H9 (cell line): ENCODE results near the gene NFAM1. TPM values are rescaled to one million over a fixed set of nuclear protein-coding genes. Genes with fewer than 3 reads are reported as not detected.

Experiments used
- DNase-seq: peaks from one replicate; pipeline ENCODE4 v3.0.0-alpha.2; 2017
- H2AFZ ChIP-seq: one replicate; pipeline ENCODE4 v1.6.1; 2013; ENCODE audit warnings: mild to moderate bottlenecking, low read length, control low read depth, moderate library complexity
- H2AK5ac ChIP-seq: 2 replicates; pipeline ENCODE4 v1.6.1; 2013; ENCODE audit warnings: low read length, control low read depth, mixed read lengths; ENCODE audit not compliant: insufficient read length
- H2BK120ac ChIP-seq: one replicate; pipeline ENCODE4 v1.6.1; 2013; ENCODE audit warnings: low read depth, mild to moderate bottlenecking, low read length, control low read depth, inconsistent platforms; ENCODE audit not compliant: poor library complexity, severe bottlenecking
- H2BK12ac ChIP-seq: 2 replicates; pipeline ENCODE4 v1.6.1; 2013; ENCODE audit warnings: low read length, control low read depth, mixed read lengths, low read depth; ENCODE audit not compliant: insufficient read length
- H2BK15ac ChIP-seq: 2 replicates; pipeline ENCODE4 v1.6.1; 2013; ENCODE audit warnings: low read depth, low read length, control low read depth
- H2BK20ac ChIP-seq: one replicate; pipeline ENCODE4 v1.6.1; 2013; ENCODE audit warnings: low read depth, mild to moderate bottlenecking, low read length, control low read depth, inconsistent platforms; ENCODE audit not compliant: poor library complexity, severe bottlenecking
- H2BK5ac ChIP-seq: 2 replicates; pipeline ENCODE4 v1.6.1; 2013; ENCODE audit warnings: low read length, control low read depth, mixed read lengths; ENCODE audit not compliant: insufficient read length
- H3K14ac ChIP-seq: 2 replicates; pipeline ENCODE4 v1.6.1; 2013; ENCODE audit warnings: low read length, control low read depth; ENCODE audit not compliant: insufficient read depth
- H3K18ac ChIP-seq: 2 replicates; pipeline ENCODE4 v1.6.1; 2013; ENCODE audit warnings: low read depth, mild to moderate bottlenecking, mixed read lengths, low read length, control low read depth; ENCODE audit not compliant: insufficient read length
- H3K23ac ChIP-seq: 2 replicates; pipeline ENCODE4 v1.6.1; 2013; ENCODE audit warnings: low read length, control low read depth, mixed read lengths, low read depth; ENCODE audit not compliant: insufficient read length
- H3K23me2 ChIP-seq: 2 replicates; pipeline ENCODE4 v1.6.1; 2013; ENCODE audit warnings: low read depth, mild to moderate bottlenecking, mixed read lengths, low read length, control low read depth; ENCODE audit not compliant: insufficient read length, poor library complexity, severe bottlenecking
- H3K27ac ChIP-seq: 2 replicates; pipeline ENCODE4 v1.5.1; 2013; ENCODE audit warnings: low read length, control low read depth, mixed read lengths, low read depth; ENCODE audit not compliant: insufficient read length
- H3K27me3 ChIP-seq: 2 replicates; pipeline ENCODE4 v1.6.1; 2013; ENCODE audit warnings: low read length, control low read depth, inconsistent platforms; ENCODE audit not compliant: insufficient read depth
- H3K4ac ChIP-seq: 2 replicates; pipeline ENCODE4 v1.6.1; 2013; ENCODE audit warnings: low read depth, mild to moderate bottlenecking, control low read depth, inconsistent platforms, low read length, moderate library complexity
- H3K4me1 ChIP-seq: 2 replicates; pipeline ENCODE4 v1.6.1; 2013; ENCODE audit warnings: low read length, control low read depth, inconsistent platforms; ENCODE audit not compliant: insufficient read depth
- H3K4me2 ChIP-seq: 2 replicates; pipeline ENCODE4 v1.6.1; 2013; ENCODE audit warnings: low read length, control low read depth, mixed read lengths; ENCODE audit not compliant: insufficient read length, insufficient read depth
- H3K56ac ChIP-seq: 2 replicates; pipeline ENCODE4 v1.6.1; 2013; ENCODE audit warnings: low read depth, mild to moderate bottlenecking, mixed read lengths, low read length, control low read depth; ENCODE audit not compliant: insufficient read length
- H3K79me1 ChIP-seq: 2 replicates; pipeline ENCODE4 v1.6.1; 2013; ENCODE audit warnings: low read depth, mild to moderate bottlenecking, moderate library complexity, low read length, control low read depth, inconsistent platforms; ENCODE audit not compliant: insufficient read depth, poor library complexity, severe bottlenecking
- H3K79me2 ChIP-seq: 2 replicates; pipeline ENCODE4 v1.6.1; 2013; ENCODE audit warnings: low read length, control low read depth, inconsistent platforms; ENCODE audit not compliant: insufficient read depth
- H3K9ac ChIP-seq: 2 replicates; pipeline ENCODE4 v1.6.1; 2013; ENCODE audit warnings: low read length, control low read depth, mixed read lengths; ENCODE audit not compliant: insufficient read length; ENCODE audit errors: extremely low read depth
- H3K9me3 ChIP-seq: one replicate; pipeline ENCODE4 v1.6.1; 2013; ENCODE audit warnings: low read depth, low read length, inconsistent platforms; ENCODE audit not compliant: control insufficient read depth
- H3T11ph ChIP-seq: one replicate; pipeline ENCODE4 v1.6.1; 2013; ENCODE audit warnings: mild to moderate bottlenecking, low read length, control low read depth, inconsistent platforms
- H4K20me1 ChIP-seq: one replicate; pipeline ENCODE4 v1.6.1; 2013; ENCODE audit not compliant: control insufficient read depth, insufficient read length, insufficient read depth
- H4K5ac ChIP-seq: 2 replicates; pipeline ENCODE4 v1.6.1; 2013; ENCODE audit warnings: low read depth, mild to moderate bottlenecking, mixed read lengths, low read length, control low read depth; ENCODE audit not compliant: insufficient read length
- H4K8ac ChIP-seq: replicated peaks from 2 replicates; pipeline ENCODE4 v1.6.1; 2013; ENCODE audit warnings: low read length, control low read depth, mixed read lengths, low read depth; ENCODE audit not compliant: insufficient read length
- H4K91ac ChIP-seq: 2 replicates; pipeline ENCODE4 v1.6.1; 2013; ENCODE audit warnings: low read depth, mild to moderate bottlenecking, moderate library complexity, mixed read lengths, low read length, control low read depth; ENCODE audit not compliant: insufficient read length
- H3K27ac Mint-ChIP-seq, 3 experiments: 2 replicates in 2 of 3; 3 replicates in 1 of 3; pipeline ENCODE4 v1.8.0; 2020 to 2021; ENCODE audit warnings: mixed read lengths in 3 of 3, mild to moderate bottlenecking in 1 of 3, moderate library complexity in 1 of 3
- H3K27me3 Mint-ChIP-seq: 2 replicates; pipeline ENCODE4 v1.8.0; 2021; ENCODE audit warnings: low read depth, mild to moderate bottlenecking, moderate library complexity, mixed read lengths
- H3K36me3 Mint-ChIP-seq, 3 experiments: 2 replicates in 2 of 3; 3 replicates in 1 of 3; pipeline ENCODE4 v1.8.0; 2020 to 2021; ENCODE audit warnings: low read depth in 3 of 3, mixed read lengths in 3 of 3; ENCODE audit not compliant: insufficient read depth in 1 of 3
- H3K4me1 Mint-ChIP-seq, 2 experiments: 2 replicates each; pipeline ENCODE4 v1.8.0; 2020; ENCODE audit warnings: mixed read lengths in 2 of 2
- H3K4me3 Mint-ChIP-seq, 2 experiments: 2 replicates in 1 of 2; 3 replicates in 1 of 2; pipeline ENCODE4 v1.8.0; 2020 to 2021; ENCODE audit warnings: mild to moderate bottlenecking in 2 of 2, mixed read lengths in 2 of 2, moderate library complexity in 1 of 2
- H3K9me3 Mint-ChIP-seq, 2 experiments: 2 replicates in 1 of 2; 3 replicates in 1 of 2; pipeline ENCODE4 v1.8.0; 2020; ENCODE audit warnings: mild to moderate bottlenecking in 2 of 2, mixed read lengths in 2 of 2, moderate library complexity in 1 of 2
- CTCF ChIP-seq: fragments of 200-600 bp; sonication (generic); conservative IDR thresholded peaks from 3 replicates; pipeline ENCODE4 v1.8.0; 2021; ENCODE audit warnings: antibody characterized with exemption, mild to moderate bottlenecking
- WGBS: extraction: QIAGEN DNeasy Blood & Tissue Kit; methylation state at CpG from one replicate; pipeline ENCODE4 v1.1.7; 2013; ENCODE audit warnings: missing lambda C conversion rate, low lambda C conversion rate, mixed read lengths; ENCODE audit not compliant: insufficient read length; ENCODE audit errors: extremely low coverage; 5-methylcytosine and 5-hydroxymethylcytosine counted together
- total RNA-seq: library from RNA; stranded (reverse); gene quantifications from 2 replicates; pipeline ENCODE4 v1.2.1, GENCODE V29; 2021

The NFAM1 gene
- total RNA-seq, 1 experiment from 2014 or later: 0.68 TPM

GRCh38 chr22:42452916-42453315 is 20.7 kb upstream of the NFAM1 start:
- no peak overlapping the region for H2AK5ac ChIP-seq
- Mint-ChIP-seq H3K9me3 (no peaks in the 10 kb centered on the region), H3K36me3 (no peaks in the 10 kb centered on the region), H3K27ac (no peak overlapping the region), H3K4me3 (no peak overlapping the region), H3K4me1 (no peaks in the 10 kb centered on the region), H3K27me3 (peaks cover 40% of the 10 kb centered on the region)
- no peak overlapping the region for H2BK15ac ChIP-seq
- no peaks in the 10 kb centered on the region for H3K23me2 ChIP-seq
- H3K27ac ChIP-seq: no peak overlapping the region
- H3K27me3 ChIP-seq: no peaks in the 10 kb centered on the region
- no peak overlapping the region for H3K18ac ChIP-seq
- TF ChIP-seq CTCF: no peak
- no peak overlapping the region for H3K4me2 ChIP-seq
- no peak overlapping the region for H2BK20ac ChIP-seq
- H3K4ac ChIP-seq: no peak overlapping the region
- H4K91ac ChIP-seq: no peak overlapping the region
- H3K9me3 ChIP-seq: no peaks in the 10 kb centered on the region
- H3K56ac ChIP-seq: no peak overlapping the region
- no peaks in the 10 kb centered on the region for H3K79me1 ChIP-seq
- H3K23ac ChIP-seq: no peak overlapping the region
- H4K20me1 ChIP-seq: no peaks in the 10 kb centered on the region
- H3K9ac ChIP-seq: no peak overlapping the region
- no peak overlapping the region for H4K8ac ChIP-seq
- no peaks in the 10 kb centered on the region for H3K4me1 ChIP-seq
- no peak overlapping the region for H2BK120ac ChIP-seq
- no peak overlapping the region; the same call in 1 of the 2 replicates for H3K14ac ChIP-seq
- H2BK12ac ChIP-seq: no peak overlapping the region
- no peak for DNase-seq
- no peak overlapping the region for H2BK5ac ChIP-seq
- no peaks in the 10 kb centered on the region for H3K79me2 ChIP-seq
- H3T11ph ChIP-seq: no peak overlapping the region
- no CpG with 5 or more reads among the region's 6 CpGs for WGBS
- H2AFZ ChIP-seq: no peak overlapping the region
- H4K5ac ChIP-seq: no peak overlapping the region
